IMR-90 (cell line): ENCODE results near the gene USP25. TPM values are rescaled to one million over a fixed set of nuclear protein-coding genes. Genes with fewer than 3 reads are reported as not detected.

Experiments
- ATAC-seq: fragments of 200-7000 bp; cut with Tn5 transposase; 2 replicates; pipeline ENCODE4 v1.9.1; 2020; ENCODE audit warnings: low read depth, mild to moderate bottlenecking, moderate library complexity
- BruUV-seq: library from RNA; stranded (reverse); fragments of 400-500 nt; replicated peaks from 2 replicates; lab custom pipeline; 2021; lab: Mats Ljungman, UMichigan
- CTCF ChIA-PET: fragments of 300-600 bp; formaldehyde crosslinking; extraction: SDS; loops from one replicate; lab custom pipeline; 2021; ENCODE audit warnings: antibody characterized with exemption; lab: Yijun Ruan, JAX
- POLR2A ChIA-PET: fragments of 300-600 bp; sonication (Branson Sonifier 250); formaldehyde crosslinking; loops from one replicate; lab custom pipeline; 2022; ENCODE audit warnings: antibody characterized with exemption; ENCODE audit not compliant: unreplicated experiment; lab: Charles Lee
- DNase-seq: peaks from one replicate; pipeline ENCODE4 v3.0.0; 2013
- H2AFZ ChIP-seq: replicated peaks from 2 replicates; pipeline ENCODE3; 2013; ENCODE audit warnings: low read length, mild to moderate bottlenecking; ENCODE audit not compliant: poor library complexity
- H2AK5ac ChIP-seq: 2 replicates; pipeline ENCODE4 v1.6.1; 2013; ENCODE audit warnings: low read depth, low read length, inconsistent platforms
- H2AK9ac ChIP-seq: replicated peaks from 2 replicates; pipeline ENCODE3; 2013; ENCODE audit warnings: mild to moderate bottlenecking, low read depth, low read length, moderate library complexity; ENCODE audit not compliant: poor library complexity
- H2BK120ac ChIP-seq: 2 replicates; pipeline ENCODE4 v1.6.1; 2013; ENCODE audit warnings: low read depth, low read length, inconsistent platforms
- H2BK15ac ChIP-seq: 3 replicates; pipeline ENCODE4 v1.6.1; 2013; ENCODE audit warnings: low read depth, low read length, inconsistent platforms
- H2BK20ac ChIP-seq: 2 replicates; pipeline ENCODE4 v1.6.1; 2013; ENCODE audit warnings: low read depth, mild to moderate bottlenecking, inconsistent platforms, low read length, moderate library complexity
- H2BK5ac ChIP-seq: 2 replicates; pipeline ENCODE4 v1.6.1; 2013; ENCODE audit warnings: mild to moderate bottlenecking, low read depth, low read length, inconsistent platforms; ENCODE audit not compliant: poor library complexity, severe bottlenecking
- H3K14ac ChIP-seq: replicated peaks from 2 replicates; pipeline ENCODE4 v1.6.1; 2013; ENCODE audit warnings: low read depth, low read length, inconsistent platforms
- H3K18ac ChIP-seq: 2 replicates; pipeline ENCODE4 v1.6.1; 2013; ENCODE audit warnings: low read depth, low read length, control low read depth
- H3K23ac ChIP-seq: 2 replicates; pipeline ENCODE4 v1.6.1; 2013; ENCODE audit warnings: low read depth, low read length, inconsistent platforms
- H3K27ac ChIP-seq: 2 replicates; pipeline ENCODE4 v1.5.1; 2013; ENCODE audit warnings: mild to moderate bottlenecking, control low read depth, low read length; ENCODE audit not compliant: insufficient read depth
- H3K27me3 ChIP-seq: 2 replicates; pipeline ENCODE4 v1.6.1; 2013; ENCODE audit warnings: low read length; ENCODE audit not compliant: control insufficient read depth, insufficient read depth
- H3K36me3 ChIP-seq: 2 replicates; pipeline ENCODE4 v1.6.1; 2013; ENCODE audit warnings: low read length, mixed read lengths; ENCODE audit not compliant: control insufficient read depth, insufficient read depth
- H3K4ac ChIP-seq: 2 replicates; pipeline ENCODE4 v1.6.1; 2013; ENCODE audit warnings: low read depth, low read length, inconsistent platforms
- H3K4me1 ChIP-seq: 2 replicates; pipeline ENCODE4 v1.6.1; 2013; ENCODE audit warnings: low read length, mixed read lengths; ENCODE audit not compliant: control insufficient read depth, insufficient read depth
- H3K4me2 ChIP-seq: 2 replicates; pipeline ENCODE4 v1.6.1; 2013; ENCODE audit warnings: low read depth, mild to moderate bottlenecking, control low read depth, low read length, moderate library complexity
- H3K4me3 ChIP-seq: 2 replicates; pipeline ENCODE4 v1.5.1; 2013; ENCODE audit warnings: low read depth, mild to moderate bottlenecking, control low read depth, low read length, moderate library complexity; ENCODE audit not compliant: insufficient read depth
- H3K56ac ChIP-seq: 2 replicates; pipeline ENCODE4 v1.6.1; 2013; ENCODE audit warnings: low read length, inconsistent platforms; ENCODE audit not compliant: insufficient read depth; ENCODE audit errors: extremely low read depth
- H3K79me1 ChIP-seq, 2 experiments: 2 replicates each; pipeline ENCODE4 v1.6.1; 2013; ENCODE audit warnings: low read length in 2 of 2, inconsistent platforms in 1 of 2, low read depth in 1 of 2
- H3K9ac ChIP-seq: 2 replicates; pipeline ENCODE4 v1.6.1; 2013; ENCODE audit warnings: low read depth, low read length, control low read depth
- H3K9me1 ChIP-seq: 2 replicates; pipeline ENCODE4 v1.6.1; 2013; ENCODE audit warnings: low read length, inconsistent platforms; ENCODE audit not compliant: insufficient read depth
- H3K9me3 ChIP-seq: 2 replicates; pipeline ENCODE4 v1.6.1; 2013; ENCODE audit warnings: low read length; ENCODE audit not compliant: control insufficient read depth, insufficient read depth
- H4K20me1 ChIP-seq: 2 replicates; pipeline ENCODE4 v1.6.1; 2013; ENCODE audit warnings: low read length, inconsistent platforms; ENCODE audit not compliant: insufficient read depth
- H4K5ac ChIP-seq: 2 replicates; pipeline ENCODE4 v1.6.1; 2013; ENCODE audit warnings: mild to moderate bottlenecking, low read depth, low read length, control low read depth
- H4K8ac ChIP-seq, 2 experiments: 2 replicates each; pipeline ENCODE4 v1.6.1; 2013; ENCODE audit warnings: low read depth in 2 of 2, low read length in 2 of 2, control low read depth in 1 of 2, inconsistent platforms in 1 of 2
- H4K91ac ChIP-seq: 2 replicates; pipeline ENCODE4 v1.6.1; 2013; ENCODE audit warnings: low read depth, low read length, inconsistent platforms; ENCODE audit not compliant: insufficient read depth
- CEBPB ChIP-seq: IDR thresholded peaks from 2 replicates; pipeline ENCODE4 v1.6.1; 2012; ENCODE audit warnings: low read depth, low read length, improper control_type of control experiment
- CHD1 ChIP-seq: IDR thresholded peaks from 2 replicates; pipeline ENCODE4 v1.6.1; 2012; ENCODE audit warnings: low read depth, low read length, improper control_type of control experiment
- WGBS, 2 experiments: methylation state at CpG; one replicate each; pipeline versions ENCODE4 v1.1.5 to v1.1.7; 2013; ENCODE audit warnings: missing lambda C conversion rate in 2 of 2; ENCODE audit not compliant: insufficient read length in 1 of 2; ENCODE audit errors: extremely low coverage in 2 of 2; 5-methylcytosine and 5-hydroxymethylcytosine counted together
- dilution Hi-C: fragments of 300-500 bp; cut with HindIII; formaldehyde crosslinking; loops from one replicate; pipeline ENCODE4 v1.14.3; 2018; ENCODE audit warnings: low sequenced_read_pairs; ENCODE audit not compliant: unreplicated experiment
- in situ Hi-C: fragments of 300-500 bp; cut with MboI; formaldehyde crosslinking; loops from 3 replicates; pipeline ENCODE4 v1.14.3; 2019; ENCODE audit warnings: low sequenced_read_pairs, inconsistent platforms, mixed read lengths
- intact Hi-C: fragments of 100-400 bp; cut with micrococcal nuclease; formaldehyde crosslinking; loops from 2 replicates; pipeline ENCODE4 v1.10.0; 2022
- polyA plus RNA-seq, 3 experiments: library from polyadenylated mRNA; depleted of rRNA; stranded (reverse); fragments of >200 nt; gene quantifications; 2 replicates each; pipeline ENCODE4 v1.2.3, GENCODE V29; 2012; ENCODE audit warnings: low replicate concordance in 1 of 3
- total RNA-seq: library from RNA; depleted of rRNA; stranded (reverse); fragments of >200 nt; gene quantifications from 2 replicates; pipeline ENCODE4 v1.2.3, GENCODE V29; 2012
- TF ChIP-seq, protein P1 (sequence below): fragments of 150-350 bp; IDR thresholded peaks from 2 replicates; pipeline ENCODE4 v1.6.1; 2017; ENCODE audit warnings: mild to moderate bottlenecking, antibody characterized with exemption, low read length, low read depth

USP25 gene
- total and polyA plus RNA-seq, 2 of the 4 experiments (the other 2 are of a cell fraction): 9.3 to 23.3 TPM

DNA sequence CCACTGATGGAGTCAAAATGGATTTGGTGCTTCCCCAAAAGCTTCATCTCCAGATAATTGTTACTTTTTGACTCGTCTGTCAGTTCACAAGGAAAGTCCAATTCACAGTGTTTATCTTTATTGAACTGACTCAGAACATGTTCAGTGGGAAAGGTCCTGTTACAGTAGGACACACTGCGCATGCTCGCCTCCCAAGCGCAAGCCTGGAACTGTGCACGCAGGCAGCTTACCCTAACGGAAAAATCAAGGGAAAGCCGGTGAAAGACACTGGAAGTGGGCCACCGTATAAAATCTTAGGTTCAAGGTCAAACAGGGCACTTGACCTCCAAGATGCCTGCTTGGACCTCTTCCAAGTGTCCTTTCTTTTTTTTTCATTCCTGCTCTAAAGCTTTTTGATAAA, 174.6 kb downstream of the USP25 start:
- no peak overlapping the region for H2AFZ ChIP-seq
- H4K8ac ChIP-seq: no peak overlapping the region

More for the DNA sequence above, 174.6 kb downstream of the USP25 start:
- TF ChIP-seq, protein P1, sequence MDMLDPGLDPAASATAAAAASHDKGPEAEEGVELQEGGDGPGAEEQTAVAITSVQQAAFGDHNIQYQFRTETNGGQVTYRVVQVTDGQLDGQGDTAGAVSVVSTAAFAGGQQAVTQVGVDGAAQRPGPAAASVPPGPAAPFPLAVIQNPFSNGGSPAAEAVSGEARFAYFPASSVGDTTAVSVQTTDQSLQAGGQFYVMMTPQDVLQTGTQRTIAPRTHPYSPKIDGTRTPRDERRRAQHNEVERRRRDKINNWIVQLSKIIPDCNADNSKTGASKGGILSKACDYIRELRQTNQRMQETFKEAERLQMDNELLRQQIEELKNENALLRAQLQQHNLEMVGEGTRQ: no peak
- no peak for TF ChIP-seq CHD1
- no peak for TF ChIP-seq CEBPB
- in situ Hi-C loops (no loop called here), dilution Hi-C loops (no loop called here), intact Hi-C loops (no loop called here)
- H3K9ac ChIP-seq: no peak overlapping the region
- H3K4me3 ChIP-seq: no peak overlapping the region
- H2AK5ac ChIP-seq: no peak overlapping the region
- no peaks in the 10 kb centered on the region for H3K79me1 ChIP-seq
- H3K56ac ChIP-seq: no peak overlapping the region
- H3K9me1 ChIP-seq: no peaks in the 10 kb centered on the region
- no peak overlapping the region for H3K27ac ChIP-seq
- no peak overlapping the region for H3K4me2 ChIP-seq
- H3K4me1 ChIP-seq: no peaks in the 10 kb centered on the region
- no peak overlapping the region for H4K5ac ChIP-seq
- H3K27me3 ChIP-seq: no peaks in the 10 kb centered on the region
- peak; percentile 1 for DNase-seq
- H3K4ac ChIP-seq: no peak overlapping the region
- H2BK5ac ChIP-seq: no peak overlapping the region
- no peak overlapping the region for H2BK20ac ChIP-seq
- no peak overlapping the region for H2AK9ac ChIP-seq
- H3K18ac ChIP-seq: no peak overlapping the region
- H3K9me3 ChIP-seq: no peaks in the 10 kb centered on the region
- no peaks in the 10 kb centered on the region for H4K20me1 ChIP-seq
- H3K23ac ChIP-seq: no peak overlapping the region
- ATAC-seq: no peak
- CTCF ChIA-PET: no interaction called here
- no TSS peak for BruUV-seq
- no peak overlapping the region for H3K14ac ChIP-seq
- no peak overlapping the region for H2BK15ac ChIP-seq
- H4K91ac ChIP-seq: no peak overlapping the region
- POLR2A ChIA-PET: no interaction called here
- H2BK120ac ChIP-seq: no peak overlapping the region
- 91% methylated on average over 7 of the region's 8 CpGs; no CpG with 5 or more reads in 1 of the 2 experiments for WGBS, 2 experiments
- no peaks in the 10 kb centered on the region for H3K36me3 ChIP-seq
